ENCODE results near the gene MYO5B.

GRCh38 chr18:50079571-50080295 lies 115.2 kb downstream of the MYO5B start:
- TF ChIP-seq POLR2A (IDR thresholded peaks at IDR 0.05): no peak
- no peak for TF ChIP-seq CTCF (IDR thresholded peaks at IDR 0.05 in 4 of 5, conservative IDR thresholded peaks at IDR 0.05 in 1 of 5)
